HCT116 (cell line): ENCODE measurements around the gene MOB2.

Experiments used
- CTCF ChIP-seq, 3 experiments: fragments of 200-600 bp in 1 of 3; sonication (generic) in 1 of 3; IDR thresholded peaks in 2 of 3; conservative IDR thresholded peaks in 1 of 3; 2 replicates each; pipeline ENCODE4 v1.5.1; 2012 to 2017; ENCODE audit warnings: low read depth in 2 of 3, low read length in 2 of 3, antibody characterized with exemption in 1 of 3, borderline replicate concordance in 1 of 3, control low read depth in 1 of 3, mild to moderate bottlenecking in 1 of 3, mixed read lengths in 1 of 3, mixed run types in 1 of 3, moderate library complexity in 1 of 3; ENCODE audit not compliant: insufficient read depth in 1 of 3
- EZH2phosphoT487 ChIP-seq: fragments of 200-600 bp; IDR thresholded peaks from 2 replicates; pipeline ENCODE4 v1.6.1; 2018; ENCODE audit warnings: antibody characterized with exemption, borderline replicate concordance
- POLR2A ChIP-seq: IDR thresholded peaks from 2 replicates; pipeline ENCODE4 v1.7.0; 2011; ENCODE audit warnings: borderline replicate concordance; ENCODE audit not compliant: insufficient read depth, insufficient read length; ENCODE audit errors: extremely low read depth
- RAD21 ChIP-seq: IDR thresholded peaks from 2 replicates; pipeline ENCODE4 v1.6.1; 2012; ENCODE audit warnings: low read depth, mild to moderate bottlenecking

DNA sequence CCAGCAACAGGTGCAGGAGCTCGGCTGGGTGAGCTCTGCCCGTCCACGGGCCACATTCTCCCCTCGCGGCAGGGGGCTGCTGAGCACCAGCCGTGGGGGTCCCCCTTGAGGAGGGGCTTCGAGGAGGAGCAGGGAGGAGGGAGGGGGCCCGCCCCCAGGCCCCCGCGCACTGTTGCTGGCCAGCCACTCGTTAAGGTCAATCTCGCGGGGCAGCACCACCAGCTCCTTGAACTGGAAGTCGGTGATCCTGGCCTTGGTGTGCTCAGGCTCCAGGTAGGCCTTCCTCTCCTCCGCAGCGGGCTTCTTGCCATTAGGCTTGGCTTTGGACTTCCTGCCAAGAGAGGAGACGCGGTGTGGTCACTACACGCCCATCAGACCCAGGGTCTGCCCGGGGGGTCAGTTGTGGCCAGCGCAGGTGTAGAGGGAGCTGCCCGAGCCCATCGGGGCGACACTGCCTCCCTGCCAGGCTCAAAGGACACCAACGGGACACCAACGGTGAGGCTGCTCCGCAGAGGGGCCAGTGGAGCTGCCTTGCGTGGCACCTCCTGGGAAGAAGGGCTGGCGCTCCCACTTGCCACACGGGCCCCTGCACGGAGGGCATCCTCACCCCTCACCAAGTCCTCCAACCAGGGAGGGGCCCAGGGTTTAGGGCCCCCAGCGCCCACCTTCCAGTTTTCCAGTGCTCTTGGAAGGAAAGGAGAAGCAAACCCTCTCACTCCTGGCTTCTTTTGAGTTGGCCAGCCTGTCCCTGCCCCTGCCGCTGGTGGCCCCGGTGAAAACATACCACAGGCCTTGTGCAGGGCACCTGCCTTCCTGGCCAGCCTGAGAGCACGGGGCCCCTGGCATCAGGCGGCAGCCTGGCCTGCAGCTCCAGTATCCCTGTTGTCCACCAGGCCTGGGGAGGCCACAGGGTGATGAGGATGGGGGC lies 5.8 kb downstream of the MOB2 start:
- TF ChIP-seq RAD21 (no peak), CTCF (IDR thresholded peaks at IDR 0.05 in 2 of 3, conservative IDR thresholded peaks at IDR 0.05 in 1 of 3; ENCODE audit: borderline replicate concordance in 1 of 3, insufficient read depth in 1 of 3, low read depth in 2 of 3, low read length in 2 of 3) (no peak), EZH2phosphoT487 (no peak), POLR2A (no peak)
